Measurements from ENCODE around the gene CDC42EP4.
A peak's percentile ranks its signal among the peaks of the same experiment; 100 is the strongest.
"Not testable (repeated sequence)": the region's sequence is repeated elsewhere in the genome, so short reads cannot be mapped to it uniquely, and the experiment has no call there.

Gene CDC42EP4

GRCh38 chr17:73318836-73319235 lies 7.0 kb upstream of the CDC42EP4 start:
- DNase-seq, result peak in 1 of 3 experiments; percentile 83

GRCh38 chr17:73318427-73318813 lies 6.6 kb upstream of the CDC42EP4 start:
- no peak for DNase-seq

- no peak for DNase-seq
Observed at GRCh38 chr17:73317513-73318426, 6.0 kb upstream of the CDC42EP4 start.

GRCh38 chr17:73316919-73317505 lies 5.2 kb upstream of the CDC42EP4 start:
- no peak for DNase-seq

- DNase-seq, result no peak
Observed at GRCh38 chr17:73315471-73315870, 3.7 kb upstream of the CDC42EP4 start.

- DNase-seq, result no peak
Observed at GRCh38 chr17:73313526-73314127, 1.8 kb upstream of the CDC42EP4 start.

- not testable (repeated sequence) for DNase-seq
Observed at GRCh38 chr17:73312887-73313286, 1.1 kb upstream of the CDC42EP4 start.

GRCh38 chr17:73311428-73311780 lies 397 bp downstream of the CDC42EP4 start:
- DNase-seq, result peak in 1 of 3 experiments; percentile 64

GRCh38 chr17:73309727-73310596 lies 1.8 kb downstream of the CDC42EP4 start:
- DNase-seq, result peak in 2 of 3 experiments; percentile 22 to 61

GRCh38 chr17:73308959-73309358 lies 2.8 kb downstream of the CDC42EP4 start:
- DNase-seq, result not testable (repeated sequence)

GRCh38 chr17:73308017-73308823 lies 3.6 kb downstream of the CDC42EP4 start:
- DNase-seq, result no peak

- DNase-seq, result no peak
Observed at GRCh38 chr17:73307130-73307529, 4.7 kb downstream of the CDC42EP4 start.

- DNase-seq, result no peak
Observed at GRCh38 chr17:73305845-73306836, 5.7 kb downstream of the CDC42EP4 start.

- DNase-seq, result peak; percentile 55 to 76 (median 75)
Observed at GRCh38 chr17:73304971-73305812, 6.6 kb downstream of the CDC42EP4 start.

- no peak for DNase-seq
Observed at GRCh38 chr17:73304438-73304837, 7.4 kb downstream of the CDC42EP4 start.

GRCh38 chr17:73302189-73302588 lies 9.6 kb downstream of the CDC42EP4 start:
- DNase-seq, result no peak

- no peak for DNase-seq
Observed at GRCh38 chr17:73301369-73301768, 10.4 kb downstream of the CDC42EP4 start.

- DNase-seq, result no peak
Observed at GRCh38 chr17:73300392-73300791, 11.4 kb downstream of the CDC42EP4 start.
